GM21529 (cell line): ENCODE results near the gene PMIS2.

Source experiments
- ATAC-seq: cut with Tn5 transposase; IDR thresholded peaks from one replicate; pipeline ENCODE4 v1.9.1; 2021; ENCODE audit not compliant: unreplicated experiment

Gene PMIS2

GRCh38 chr19:35556025-35556590 is 29.9 kb upstream of the PMIS2 start:
- no peak for ATAC-seq

- ATAC-seq = no peak
Observed at GRCh38 chr19:35556846-35557538, 29.0 kb upstream of the PMIS2 start.

DNA sequence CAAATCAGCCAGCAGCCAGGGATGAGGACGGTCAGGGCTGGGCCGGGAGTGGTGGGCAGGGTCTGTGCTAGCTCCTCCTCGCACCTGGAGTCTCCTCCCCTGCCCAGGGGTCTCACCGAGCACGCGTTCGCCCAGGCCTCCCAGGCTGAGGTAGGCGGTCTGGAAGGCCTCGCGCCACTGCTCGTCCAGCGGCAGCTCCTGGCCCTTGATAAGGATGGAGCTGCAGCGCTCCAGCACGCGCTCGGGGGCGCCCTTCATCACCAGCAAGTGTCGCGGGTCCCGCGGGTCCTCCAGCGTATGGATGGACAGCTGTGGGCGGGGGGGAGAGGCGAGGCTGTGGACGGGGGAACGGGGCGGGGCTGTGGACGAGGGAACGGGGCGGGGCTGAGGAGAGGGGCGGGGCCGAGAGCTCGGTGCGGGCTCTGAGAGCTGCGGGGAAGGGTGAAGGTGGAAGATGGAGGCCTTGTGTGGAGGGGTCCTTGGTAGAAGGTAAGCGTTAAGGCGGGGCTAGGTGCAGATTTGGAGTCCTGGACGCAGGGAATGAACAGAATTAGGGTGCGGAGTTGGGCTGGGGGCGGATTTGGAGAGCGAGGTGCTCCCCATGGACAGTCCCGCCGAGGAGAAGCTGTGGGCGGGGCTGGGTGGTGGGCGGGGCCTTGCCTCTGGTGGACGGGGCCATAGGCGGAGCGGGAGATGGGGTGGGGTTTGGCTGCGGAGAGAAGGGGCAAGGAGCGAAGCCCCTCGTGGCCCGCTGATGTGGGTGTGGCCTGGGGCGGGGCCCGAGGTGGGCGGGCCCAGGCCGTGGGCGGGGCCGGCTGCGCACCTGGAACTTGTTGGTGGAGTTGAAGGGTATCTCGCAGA is 28.2 kb upstream of the PMIS2 start:
- ATAC-seq = no peak

DNA sequence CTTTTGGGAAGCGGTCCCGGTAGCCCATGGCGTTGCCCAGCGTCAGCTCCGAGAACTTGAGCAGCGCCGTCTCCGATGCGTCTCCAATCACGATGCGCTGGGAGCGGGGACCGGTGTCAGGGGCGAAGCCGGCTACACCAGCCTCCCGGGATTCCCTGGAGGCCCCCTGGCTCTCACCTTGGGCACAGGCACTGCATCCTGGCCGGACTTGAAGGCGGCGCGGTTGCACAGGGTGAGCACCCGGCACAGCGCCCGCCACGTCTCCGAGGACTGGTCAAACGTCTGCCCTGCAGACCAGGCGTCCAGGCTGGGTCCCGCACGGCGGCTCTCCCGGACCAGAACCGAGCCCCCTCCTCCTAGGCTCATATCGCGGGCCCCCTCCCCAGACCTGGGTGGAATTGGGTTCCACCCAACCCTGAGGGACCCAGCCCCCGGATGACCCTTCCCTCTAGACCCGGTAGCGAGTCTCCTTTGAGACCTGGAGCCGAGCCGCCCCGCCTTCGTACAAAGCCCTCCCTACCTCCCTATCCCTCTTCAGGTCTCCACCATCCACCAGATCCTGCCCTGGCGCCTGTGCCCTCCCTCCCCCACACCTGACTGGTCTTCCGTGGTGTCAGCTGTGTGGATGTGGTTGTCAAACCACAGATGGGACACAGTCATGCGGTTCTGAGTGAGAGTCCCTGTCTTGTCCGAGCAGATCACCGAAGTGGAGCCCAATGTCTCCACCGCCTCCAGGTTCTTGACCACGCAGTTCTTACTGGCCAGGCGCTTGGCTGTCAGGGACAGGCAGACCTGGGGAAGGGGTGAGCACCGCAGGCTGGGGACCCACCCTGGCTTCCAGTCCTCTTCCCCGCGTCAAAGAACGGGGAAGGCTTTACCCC is 27.3 kb upstream of the PMIS2 start:
- ATAC-seq = no peak

- ATAC-seq = no peak
Observed at GRCh38 chr19:35559281-35559659, 26.7 kb upstream of the PMIS2 start.

- ATAC-seq = no peak
Observed at GRCh38 chr19:35559781-35560180, 26.2 kb upstream of the PMIS2 start.

DNA sequence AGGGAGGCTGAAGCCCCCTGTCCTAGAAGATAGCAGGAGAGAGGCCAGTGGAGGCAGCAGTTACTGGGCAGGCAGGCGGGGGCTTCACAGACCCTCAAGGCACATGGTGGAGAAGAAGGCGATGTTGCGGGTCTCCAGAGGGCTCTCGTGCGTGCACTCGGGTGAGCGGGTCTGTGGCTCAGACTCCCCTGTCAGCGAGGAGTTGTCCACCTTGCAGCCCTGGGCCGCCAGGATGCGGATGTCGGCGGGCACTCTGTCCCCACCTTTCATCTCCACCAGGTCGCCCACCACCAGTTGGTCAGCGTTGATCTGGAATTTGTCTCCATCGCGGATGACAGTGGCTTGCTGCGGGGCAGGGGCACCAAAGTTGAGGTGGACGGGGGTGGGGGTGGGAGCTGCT is 25.7 kb upstream of the PMIS2 start:
- no peak for ATAC-seq

DNA sequence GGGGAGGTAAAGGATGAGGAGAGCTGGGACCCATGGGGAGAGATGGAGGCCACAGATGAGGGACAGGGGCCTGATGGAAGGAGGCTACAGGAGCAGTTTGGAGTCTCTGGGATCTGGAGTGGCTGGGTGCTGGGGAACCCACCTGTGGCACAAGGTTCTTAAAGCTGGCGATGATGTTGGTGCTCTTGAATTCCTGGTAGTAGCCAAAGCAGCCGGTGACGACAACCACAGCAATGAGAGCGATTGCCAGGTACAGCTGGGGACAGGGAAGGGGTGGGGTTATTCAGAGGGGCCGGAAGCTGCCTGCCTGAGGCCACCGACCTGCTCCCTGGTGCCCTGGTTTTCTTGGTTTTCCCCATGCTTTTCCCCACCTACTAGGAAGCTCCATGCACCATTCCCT is 25.3 kb upstream of the PMIS2 start:
- ATAC-seq = no peak

- ATAC-seq = no peak
Observed at GRCh38 chr19:35561436-35561835, 24.5 kb upstream of the PMIS2 start.

- ATAC-seq = no peak
Observed at GRCh38 chr19:35562336-35562735, 23.6 kb upstream of the PMIS2 start.

DNA sequence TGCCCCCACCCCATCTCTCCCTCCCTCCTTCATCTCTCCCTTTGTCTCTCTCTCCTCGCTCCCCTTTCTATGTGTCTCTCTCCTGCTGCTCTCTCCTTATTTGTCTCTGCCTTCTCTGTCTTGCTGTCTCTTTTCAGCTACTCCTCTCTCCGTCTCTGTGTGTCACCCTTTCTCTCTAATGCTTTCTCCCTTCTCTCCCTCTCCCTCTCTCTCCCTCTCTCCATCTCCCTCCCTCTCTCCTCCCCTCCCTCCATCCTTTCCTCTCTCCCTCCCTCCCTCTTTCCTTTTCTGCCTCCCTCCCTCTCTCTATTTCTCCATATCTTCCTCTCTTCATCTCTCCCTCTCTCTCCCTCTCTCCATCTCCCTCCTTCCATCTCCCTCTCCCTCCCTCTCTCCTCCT is 23.2 kb upstream of the PMIS2 start:
- ATAC-seq = no peak

DNA sequence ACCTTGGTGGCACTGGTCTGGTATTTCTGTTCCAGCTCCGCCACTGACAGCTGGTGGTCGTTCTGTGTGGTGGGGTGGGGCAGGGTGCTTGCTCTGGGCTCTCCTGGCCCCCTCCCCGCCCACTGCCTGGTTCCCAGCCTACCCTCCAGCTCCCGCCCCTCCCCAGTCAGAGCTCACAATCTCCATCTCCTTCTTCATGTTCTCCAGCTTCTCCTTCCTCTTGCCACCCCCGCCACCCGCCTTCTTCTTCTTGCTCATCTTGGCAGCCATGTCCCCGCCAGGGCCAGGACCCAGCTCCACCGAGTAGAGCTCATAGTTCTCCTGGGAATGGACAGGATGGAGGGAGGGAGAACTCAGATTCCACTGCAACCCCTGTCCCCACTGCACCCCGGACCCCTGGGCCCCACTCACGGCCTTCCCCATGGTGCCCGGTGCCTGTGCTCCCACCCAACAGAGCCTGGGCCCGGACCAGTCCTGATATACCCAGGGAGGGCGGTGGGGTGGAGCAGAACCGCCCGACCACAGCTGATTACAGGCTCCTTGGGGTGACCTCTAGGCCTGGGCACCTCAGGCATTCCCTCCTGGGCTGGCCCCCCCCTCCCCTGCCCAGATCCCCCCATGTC is 22.7 kb upstream of the PMIS2 start, which contains the start of gene ATP4A:
TSS of gene ATP4A (minus strand) at position 452 of the 623 bp plus-strand sequence. CDS start at position 423, 29 bp downstream.
- no peak for ATAC-seq

GRCh38 chr19:35565016-35565856 is 20.7 kb upstream of the PMIS2 start:
- ATAC-seq = no peak

DNA sequence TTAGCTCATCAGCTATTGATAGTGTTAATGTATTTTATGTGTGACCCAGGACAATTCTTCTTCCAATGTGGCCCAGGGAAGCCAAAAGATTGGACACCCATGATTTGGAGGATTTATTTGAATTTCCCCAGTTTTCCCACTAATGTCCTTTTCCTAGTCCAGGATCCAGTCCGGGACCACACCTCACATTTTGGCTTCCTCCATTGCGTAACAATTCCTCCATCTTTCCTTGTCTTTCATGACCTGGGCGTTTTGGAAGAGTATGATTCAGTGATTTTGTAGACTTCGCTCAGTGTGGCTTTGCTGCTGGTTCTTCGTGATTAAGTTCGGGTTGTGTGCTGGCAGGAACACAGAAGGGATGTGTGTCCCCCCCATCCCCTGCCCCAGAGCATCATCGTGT is 19.2 kb upstream of the PMIS2 start:
- no peak for ATAC-seq

DNA sequence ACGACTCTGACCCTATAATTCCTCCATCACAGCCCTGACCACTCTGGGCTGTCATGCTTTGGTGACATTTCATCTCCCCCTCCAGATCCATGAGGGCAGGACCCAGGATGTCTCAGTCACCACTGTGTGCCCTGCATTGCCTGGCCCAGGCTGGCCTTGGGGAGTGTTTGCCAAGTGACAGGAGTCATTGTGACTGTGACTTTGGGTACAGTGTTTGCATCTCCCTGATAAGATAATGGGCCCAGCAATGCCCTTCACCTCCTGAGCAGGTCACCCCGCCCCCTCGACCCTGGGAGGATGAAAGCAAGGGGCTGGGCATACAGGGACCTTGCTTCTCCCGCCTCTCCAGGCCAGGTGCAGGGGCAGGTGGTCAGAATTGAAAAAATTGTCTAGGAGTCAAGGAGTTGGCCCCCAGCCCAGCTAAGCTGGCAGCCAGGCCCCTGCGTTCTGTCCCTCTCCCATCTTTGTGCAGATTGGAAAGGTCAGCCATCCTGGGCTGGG is 16.6 kb upstream of the PMIS2 start:
- ATAC-seq = no peak

GRCh38 chr19:35571406-35571965 is 14.5 kb upstream of the PMIS2 start:
- ATAC-seq = no peak

DNA sequence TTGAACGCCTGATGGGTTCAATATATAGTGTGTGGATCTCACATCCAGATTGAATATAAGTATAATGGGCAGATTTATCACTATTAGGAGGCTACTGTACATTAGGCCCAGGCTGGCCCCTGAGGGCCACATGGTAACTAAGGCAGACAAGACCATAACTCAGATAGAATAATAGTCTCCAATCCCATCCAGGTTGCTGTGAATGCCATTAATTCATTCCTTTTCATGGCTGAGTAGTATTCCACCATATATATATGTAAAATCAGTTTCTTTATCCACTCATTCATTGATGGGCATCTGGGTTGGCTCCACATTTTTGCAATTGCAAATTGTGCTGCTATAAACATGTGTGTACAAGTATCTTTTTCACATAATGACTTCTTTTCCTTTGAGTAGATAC is 8.1 kb upstream of the PMIS2 start:
- ATAC-seq = no peak

- no peak for ATAC-seq
Observed at GRCh38 chr19:35578707-35579106, 7.3 kb upstream of the PMIS2 start.

GRCh38 chr19:35582760-35583159 is 3.2 kb upstream of the PMIS2 start:
- ATAC-seq = no peak
